Kidney capillary endothelial cell (primary cell): ENCODE data around the gene GPR65.
A peak's percentile ranks its signal among the peaks of the same experiment; 100 is the strongest.

Experiments
- DNase-seq: peaks from one replicate; pipeline ENCODE4 v3.0.0-alpha.2; 2018; ENCODE audit warnings: low spot score

Gene GPR65, protein sequence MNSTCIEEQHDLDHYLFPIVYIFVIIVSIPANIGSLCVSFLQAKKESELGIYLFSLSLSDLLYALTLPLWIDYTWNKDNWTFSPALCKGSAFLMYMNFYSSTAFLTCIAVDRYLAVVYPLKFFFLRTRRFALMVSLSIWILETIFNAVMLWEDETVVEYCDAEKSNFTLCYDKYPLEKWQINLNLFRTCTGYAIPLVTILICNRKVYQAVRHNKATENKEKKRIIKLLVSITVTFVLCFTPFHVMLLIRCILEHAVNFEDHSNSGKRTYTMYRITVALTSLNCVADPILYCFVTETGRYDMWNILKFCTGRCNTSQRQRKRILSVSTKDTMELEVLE

GRCh38 chr14:88005050-88005481 lies at the start of gene GPR65:
Gene GPR65 (plus strand): TSS chr14:88005135. CDS start chr14:88010848, 5,713 bp downstream.
- DNase-seq: no peak

DNA sequence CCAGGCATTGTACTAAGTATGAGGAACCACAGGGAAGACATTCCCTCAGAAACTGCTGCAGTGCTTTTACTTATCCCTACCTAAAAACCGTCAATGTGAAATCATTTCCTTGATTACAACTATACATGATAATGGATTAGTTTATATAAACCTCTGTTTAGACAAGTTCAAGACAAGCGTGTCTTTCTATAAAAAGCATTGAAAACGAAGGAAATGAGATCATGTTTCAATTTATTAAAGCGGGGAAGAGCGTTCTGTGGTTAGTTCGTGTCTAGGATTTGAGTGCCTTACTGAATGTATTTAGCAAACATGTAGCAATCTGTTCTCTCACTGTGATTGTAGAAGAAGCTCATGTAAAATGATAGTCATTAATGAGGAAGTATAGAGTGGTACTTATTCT lies 49.4 kb upstream of the GPR65 start:
- DNase-seq: no peak

GRCh38 chr14:87960013-87960787 lies 44.7 kb upstream of the GPR65 start:
- no peak for DNase-seq

DNA sequence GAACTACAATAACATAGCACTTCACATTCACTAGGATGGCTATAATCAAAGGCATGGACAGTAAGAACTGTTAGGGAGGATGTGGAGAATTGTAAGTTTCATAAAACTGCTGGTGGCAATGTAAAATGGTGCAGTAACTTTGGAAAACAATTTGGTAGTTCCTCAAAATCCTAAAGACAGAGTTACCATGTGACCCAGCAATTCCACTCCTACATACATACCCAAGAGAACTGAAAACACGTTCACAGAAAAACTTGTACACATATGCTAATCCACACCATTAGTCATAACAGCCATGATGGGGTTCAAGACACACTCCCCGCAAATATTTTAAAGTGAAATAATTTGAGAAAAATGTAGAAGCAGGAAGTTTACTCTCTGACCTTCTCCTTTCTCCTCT lies 43.7 kb upstream of the GPR65 start:
- no peak for DNase-seq

DNA sequence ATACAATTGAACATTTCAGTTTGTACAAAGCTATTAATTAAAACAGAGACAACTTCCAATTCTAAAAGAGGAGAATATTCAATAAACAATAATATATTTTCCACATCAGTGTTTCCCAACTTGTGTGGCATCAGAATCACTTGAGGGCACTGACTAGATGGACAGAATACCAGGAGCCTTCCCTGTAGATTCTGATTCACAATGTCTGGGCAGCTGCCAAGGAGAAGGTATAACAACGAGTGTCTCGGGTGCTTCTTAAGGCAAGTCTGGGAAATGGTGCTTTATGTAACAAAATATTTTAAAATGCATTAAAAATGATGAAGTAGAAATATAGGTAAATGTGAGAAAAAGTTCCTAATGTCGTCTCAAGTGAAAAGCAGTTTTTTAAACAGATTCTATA lies 38.1 kb upstream of the GPR65 start:
- no peak for DNase-seq

GRCh38 chr14:87967496-87967895 lies 37.4 kb upstream of the GPR65 start:
- no peak for DNase-seq

DNA sequence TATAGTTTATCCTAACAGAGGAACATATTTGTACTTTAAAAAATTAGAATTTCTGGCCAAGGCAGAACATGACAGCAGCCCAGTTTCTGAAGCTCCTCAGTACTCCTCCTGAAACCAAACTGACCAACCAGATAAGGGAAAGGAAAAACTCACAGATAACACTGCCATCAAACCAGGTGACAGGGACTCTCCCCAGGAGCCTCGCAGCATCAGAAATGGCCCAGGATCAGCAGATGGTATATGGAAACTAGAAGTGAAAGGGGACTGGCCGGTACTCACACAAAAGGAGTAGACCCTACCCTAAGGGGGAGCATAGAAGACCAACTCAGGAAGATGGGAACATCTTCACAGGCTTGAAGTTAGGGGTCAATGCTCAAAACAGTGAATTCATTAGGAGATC lies 33.9 kb upstream of the GPR65 start:
- DNase-seq: no peak

DNA sequence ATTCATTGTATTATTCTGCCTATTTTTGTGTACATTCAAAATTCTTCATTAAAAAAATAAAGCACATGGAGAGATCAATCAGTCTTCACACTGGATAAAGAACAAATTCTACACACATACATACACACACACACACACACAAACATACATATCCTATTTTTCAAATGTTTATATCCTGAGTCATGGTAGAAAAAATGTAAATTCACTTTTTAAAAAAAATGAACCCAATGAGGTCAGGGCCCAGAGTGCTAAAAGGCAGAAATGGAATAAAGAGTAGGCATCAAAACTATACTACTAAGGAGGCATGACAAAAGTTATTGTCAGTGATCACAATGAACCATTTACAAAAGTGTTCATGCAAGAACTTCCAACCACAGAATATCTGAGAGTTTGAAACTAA lies 29.3 kb upstream of the GPR65 start:
- no peak for DNase-seq

- no peak for DNase-seq
Observed at GRCh38 chr14:87979689-87980088, 25.2 kb upstream of the GPR65 start.

- DNase-seq: no peak
Observed at GRCh38 chr14:87989221-87989955, 15.5 kb upstream of the GPR65 start.

- DNase-seq: no peak
Observed at GRCh38 chr14:87989956-87990299, 15.0 kb upstream of the GPR65 start.

DNA sequence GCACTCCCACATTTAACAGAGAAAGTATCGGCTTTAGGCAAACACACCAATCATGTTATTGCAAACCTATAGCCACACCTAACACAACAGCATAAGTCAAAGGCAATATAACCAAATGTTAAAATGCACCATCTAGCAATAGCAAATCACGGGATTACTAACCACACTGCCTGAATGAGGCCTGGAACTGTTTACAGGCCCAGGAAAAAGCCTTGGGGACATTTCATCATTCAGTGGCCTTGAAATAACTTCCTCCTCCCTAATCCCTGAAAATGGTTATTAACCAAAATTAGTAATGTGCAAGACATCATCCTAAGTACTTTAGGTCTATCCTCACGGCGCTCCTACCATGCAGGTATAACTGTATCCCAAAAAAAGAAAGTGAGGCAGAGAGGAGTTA lies 14.3 kb upstream of the GPR65 start:
- no peak for DNase-seq

- DNase-seq: no peak
Observed at GRCh38 chr14:87992346-87992717, 12.6 kb upstream of the GPR65 start.

DNA sequence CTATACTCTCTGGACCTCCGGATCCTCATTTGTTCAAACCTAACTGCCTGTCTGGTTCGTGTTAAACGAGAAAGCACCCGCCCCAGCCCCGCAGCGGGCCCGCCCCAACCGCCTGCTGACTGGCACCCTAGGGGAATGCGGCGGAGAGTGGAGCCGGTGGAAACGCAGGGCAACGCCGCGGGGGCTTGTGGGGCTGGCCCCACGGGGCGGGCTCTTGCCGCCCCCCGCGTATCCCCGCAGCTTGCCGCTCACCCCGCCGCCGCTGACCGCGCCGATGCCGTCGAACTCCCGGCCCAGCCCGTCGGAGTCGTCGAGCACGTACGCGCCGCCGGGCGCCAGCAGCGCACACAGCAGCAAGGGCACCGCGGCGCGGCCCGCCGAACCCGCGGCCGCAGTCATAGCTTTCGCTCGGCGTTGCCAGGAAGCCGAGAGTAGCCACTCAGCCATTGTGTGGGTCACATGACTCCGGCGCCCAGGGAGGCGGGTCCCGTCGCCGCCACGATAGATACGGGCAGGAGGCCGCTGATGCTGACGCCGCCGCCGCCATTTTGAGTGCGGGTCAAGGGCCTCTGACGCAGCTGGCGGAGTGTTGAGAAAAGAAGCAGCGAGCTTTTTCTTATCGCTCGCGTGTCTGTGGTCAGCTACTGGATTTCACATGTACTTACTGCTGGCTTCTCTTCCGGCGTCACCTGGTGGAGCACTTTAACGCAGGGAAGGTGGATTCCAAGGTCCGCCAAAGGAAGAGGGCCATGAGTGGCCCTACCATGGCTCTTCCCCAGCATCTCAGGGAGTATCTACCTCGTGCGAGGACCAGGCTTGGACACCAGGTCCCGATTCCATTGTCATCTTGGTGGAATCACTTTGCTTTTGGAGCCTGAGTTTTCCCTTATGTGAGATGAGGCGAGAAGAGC lies 12.0 kb upstream of the GPR65 start, which contains the start of gene GALC:
Gene GALC (minus strand): TSS at position 465 of the 911 bp plus-strand sequence. CDS start 18 bp downstream, at position 447.
- DNase-seq: peak; percentile 91

GRCh38 chr14:87994974-87995373 lies 10.0 kb upstream of the GPR65 start:
- no peak for DNase-seq

DNA sequence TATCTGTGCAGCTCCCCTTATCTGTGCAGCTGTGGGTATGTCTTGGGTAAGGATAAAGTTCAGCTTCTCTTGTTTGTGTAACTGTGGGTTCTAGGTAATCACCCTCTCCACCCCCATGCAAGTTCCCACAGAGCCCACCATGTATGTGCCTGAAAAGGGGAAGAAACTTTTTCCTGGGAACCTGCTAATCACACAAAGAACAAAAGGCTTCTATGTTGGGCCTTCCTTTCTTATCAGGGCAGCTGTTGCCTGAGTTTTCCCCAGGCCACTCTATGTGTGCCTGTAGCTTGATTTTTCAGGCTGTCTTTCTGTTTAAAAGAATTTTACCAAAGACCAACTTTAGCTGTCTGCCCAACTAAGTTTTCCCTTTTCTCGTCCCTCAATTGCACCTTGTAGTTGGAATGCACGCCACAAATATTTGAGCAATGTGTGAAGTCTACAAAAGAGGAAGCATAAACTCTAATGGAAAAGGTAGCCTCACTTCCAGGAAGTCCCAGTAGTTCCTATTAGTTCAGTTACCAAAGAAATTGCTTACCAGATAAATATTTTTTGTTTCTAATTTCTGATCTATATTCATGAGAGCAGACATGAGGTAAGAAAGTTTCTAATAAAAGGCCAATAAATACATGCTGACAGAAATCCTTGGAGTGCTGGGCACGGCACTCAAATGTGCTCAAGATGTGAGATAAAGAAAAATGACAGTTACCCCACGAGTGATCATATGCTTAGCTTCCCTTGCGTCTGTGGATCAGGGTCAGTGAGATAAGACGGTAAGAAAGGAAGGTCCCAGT lies 9.2 kb upstream of the GPR65 start:
- no peak for DNase-seq

DNA sequence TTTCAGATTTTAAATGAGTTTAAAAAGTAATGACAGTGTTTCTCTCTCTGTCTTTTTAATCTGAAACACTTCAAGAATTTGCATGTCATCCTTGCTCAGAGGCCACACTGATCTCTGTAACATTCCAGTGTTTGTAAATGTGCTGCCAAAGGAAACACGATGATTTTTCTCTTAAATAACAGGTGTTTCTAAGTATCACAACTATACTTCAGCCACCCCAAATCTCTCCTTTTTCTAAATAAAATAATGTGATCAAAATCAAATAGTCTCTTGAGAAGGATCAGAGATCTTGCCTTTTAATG lies 8.7 kb upstream of the GPR65 start:
- no peak for DNase-seq

- no peak for DNase-seq
Observed at GRCh38 chr14:87998482-87998881, 6.5 kb upstream of the GPR65 start.

DNA sequence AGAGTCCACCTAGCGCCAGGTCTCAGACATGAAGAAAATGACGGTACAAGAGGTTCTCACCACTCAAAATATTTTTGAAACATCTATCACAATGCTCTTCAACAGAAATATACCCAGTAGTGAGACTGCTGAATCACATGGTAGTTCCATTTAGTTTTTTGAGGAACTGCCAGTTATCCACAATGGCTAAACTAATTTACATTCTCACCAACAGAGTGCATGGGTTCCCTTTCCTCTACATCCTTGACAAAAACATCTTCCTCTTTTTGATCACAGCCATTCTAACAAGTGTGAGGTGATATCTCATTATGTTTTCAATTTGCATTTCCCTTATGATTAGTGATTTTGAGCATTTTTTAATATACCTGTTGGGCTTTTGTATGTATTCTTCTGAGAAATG lies 5.7 kb upstream of the GPR65 start:
- DNase-seq: no peak

DNA sequence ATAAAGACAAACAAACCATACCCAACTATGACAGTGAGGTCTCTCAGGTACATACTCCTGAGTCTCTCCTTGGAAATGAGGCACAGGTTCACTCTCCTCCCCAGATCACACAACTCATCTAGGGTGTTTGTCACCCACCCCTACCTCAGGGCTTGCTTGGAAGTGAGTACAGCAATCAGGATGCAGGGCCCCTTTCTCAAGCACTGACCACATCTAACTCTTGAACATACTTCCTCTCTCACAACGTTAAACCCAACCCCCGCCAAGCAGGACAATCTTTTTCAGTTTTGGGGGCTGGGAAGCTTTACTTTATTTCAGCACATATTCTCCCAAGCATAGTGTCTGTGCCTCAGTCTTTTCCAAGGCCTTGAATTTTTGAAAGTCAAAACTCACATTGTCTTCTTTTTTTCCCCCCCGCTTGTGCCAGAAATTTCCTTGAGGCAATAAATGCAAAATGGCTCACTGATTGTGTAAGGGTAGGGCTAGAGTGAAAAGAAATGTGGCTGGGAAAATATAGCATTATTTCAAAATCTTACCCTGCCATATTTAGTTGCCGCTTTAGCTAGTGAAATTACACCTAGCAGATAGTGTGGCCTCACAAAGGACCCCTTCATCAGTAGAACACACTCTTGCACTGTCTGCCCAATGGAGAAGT lies 2.4 kb upstream of the GPR65 start:
- no peak for DNase-seq

DNA sequence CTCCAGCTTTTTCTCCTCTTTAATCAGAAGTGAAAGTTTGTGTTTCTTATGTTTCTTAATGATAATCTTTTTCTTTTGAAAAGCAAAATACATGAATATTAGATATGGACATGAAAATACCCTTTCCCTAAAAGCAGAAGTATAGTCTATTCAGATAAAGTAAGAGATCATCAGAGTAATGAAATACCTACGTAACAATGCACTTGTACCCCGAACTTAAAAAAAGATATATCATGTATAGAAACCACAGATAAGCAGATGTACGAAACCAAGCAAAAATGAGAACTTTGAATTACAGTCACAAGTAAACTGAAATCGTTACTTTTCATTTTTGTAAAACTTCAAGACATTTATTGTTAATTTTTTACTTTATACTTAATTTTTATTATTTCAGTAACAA lies 1.5 kb upstream of the GPR65 start:
- no peak for DNase-seq
